Adrenal gland (tissue), 12 donors: ENCODE measurements around the gene KCNK17. TPM values are rescaled to one million over a fixed set of nuclear protein-coding genes. Genes with fewer than 3 reads are reported as not detected.

Experiments
- DNase-seq, 7 donors: peaks; one replicate each; pipeline ENCODE4 v3.0.0-alpha.2; 2019 to 2020
- H3K27ac ChIP-seq, 5 donors: fragments of 200-600 bp; sonication (generic) in 4 of 5; 1 replicate in 3 of 5; 2 replicates in 2 of 5; pipeline versions ENCODE4 v1.5.1 to v1.8.0; 2016 to 2020; ENCODE audit warnings: mild to moderate bottlenecking in 1 of 5
- H3K27me3 ChIP-seq: fragments of 200-600 bp; 2 replicates; pipeline ENCODE4 v1.8.0; 2021
- H3K36me3 ChIP-seq, 2 donors: fragments of 200-600 bp; replicated peaks in 1 of 2; 1 replicate in 1 of 2; 2 replicates in 1 of 2; pipeline versions ENCODE4 v1.5.1 to v1.8.0; 2018 to 2022
- H3K4me1 ChIP-seq, 2 donors: fragments of 200-600 bp; replicated peaks in 1 of 2; 1 replicate in 1 of 2; 2 replicates in 1 of 2; pipeline versions ENCODE4 v1.5.1 to v1.8.0; 2018 to 2021
- H3K4me3 ChIP-seq, 4 donors: fragments of 200-600 bp; sonication (generic) in 3 of 4; one replicate each; pipeline ENCODE4 v1.5.1; 2016 to 2018
- H3K9me3 ChIP-seq, 3 donors: fragments of 200-600 bp; sonication (generic) in 1 of 3; replicated peaks in 1 of 3; 1 replicate in 2 of 3; 2 replicates in 1 of 3; pipeline versions ENCODE4 v1.5.1 to v1.8.0; 2016 to 2021
- POLR2A ChIP-seq, 2 donors: fragments of 450-650 bp; IDR thresholded peaks; one replicate each; pipeline ENCODE4 v1.6.1; 2017; ENCODE audit warnings: antibody characterized with exemption in 2 of 2, mild to moderate bottlenecking in 2 of 2, moderate library complexity in 1 of 2
- whole genome bisulfite sequencing, 4 donors: extraction: QIAGEN DNeasy Blood & Tissue Kit in 2 of 4; methylation state at CpG; one replicate each; pipeline versions ENCODE4 v1.1.5 to v1.1.7; 2013 to 2017; 5-methylcytosine and 5-hydroxymethylcytosine counted together
- intact Hi-C, 2 donors: fragments of 100-400 bp; cut with DNase I; formaldehyde crosslinking; loops; one replicate each; pipeline versions ENCODE4 v1.14.1 to v1.15.0; 2022 to 2023
- polyA plus RNA-seq, 3 donors: library from polyadenylated mRNA; stranded (reverse); fragments of 200-250 nt in 2 of 3; fragments of 350-450 nt in 1 of 3; fragmentation: Illumina TruSeq in 1 of 3; extraction: RNeasy Lipid Tissue Mini Kit (QIAGEN cat#74804) in 1 of 3; gene quantifications; one replicate each; pipeline ENCODE4 v1.2.3, GENCODE V29; 2013 to 2014
- total RNA-seq, 9 donors: library from RNA; depleted of rRNA in 4 of 9; stranded (reverse); fragments of >200 nt in 4 of 9; fragments of 120-200 nt in 1 of 9; fragmentation: NEBNext Ultra II Directional in 1 of 9; extraction: Animal tissue kit (Norgen Biotek cat#: 25700) in 1 of 9; gene quantifications; one replicate each; pipeline versions ENCODE4 v1.1.0 to v1.2.4, GENCODE V29; 2013 to 2023
- TF ChIP-seq, protein P1 (sequence below), 6 experiments: fragments of 450-650 bp in 4 of 6; fragments of 200-600 bp in 2 of 6; sonication (generic) in 1 of 6; IDR thresholded peaks; 1 replicate in 5 of 6; 2 replicates in 1 of 6; pipeline versions ENCODE4 v1.5.1 to v1.8.0; 2016 to 2021; ENCODE audit warnings: antibody characterized with exemption in 6 of 6, mild to moderate bottlenecking in 2 of 6, moderate library complexity in 1 of 6
- donor health status: healthy with polysubstance abuse.
- donor health status: Bipolar disorder and iron deficiency.
- donor health status: DM: yes; HTN: yes; CAD: no.
- donor health status: DM: no; HTN: no; CAD: no.
- donor health status: DM: no; HTN: no; CAD: no.
- donor health status: DM: yes; HTN: yes; CAD: no.

The KCNK17 gene
- total and polyA plus RNA-seq, 12 donors = 0.10 to 0.36 (median 0.14) TPM; not detected in 8

DNA sequence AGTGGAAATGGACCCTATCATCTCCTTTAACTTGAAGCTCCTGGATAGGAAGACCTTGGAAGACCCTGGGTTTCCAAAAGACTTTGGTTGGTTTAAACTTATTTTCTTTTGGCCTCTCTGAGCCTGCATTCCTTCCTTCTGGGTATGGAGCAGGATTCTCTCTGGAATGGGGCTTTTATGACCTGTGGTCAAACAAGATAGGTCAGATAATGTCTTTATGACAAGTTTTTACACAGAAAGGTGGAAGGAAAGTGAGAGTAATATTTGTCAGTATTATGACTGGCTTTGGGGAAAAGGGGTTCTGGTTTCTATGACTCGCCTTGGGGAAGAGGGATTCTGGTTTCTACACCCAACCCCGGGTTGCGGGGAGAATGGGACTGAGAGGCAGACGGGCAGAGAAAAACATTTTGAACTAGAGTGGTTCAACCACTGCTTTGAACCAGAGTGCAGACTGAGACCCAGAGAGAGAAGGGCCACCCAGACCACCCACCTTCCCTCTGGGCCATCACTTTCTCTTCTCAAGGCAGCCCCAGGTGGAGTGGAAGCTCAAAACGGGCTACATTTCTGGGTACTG, 47.4 kb downstream of the KCNK17 start:
- Histone ChIP-seq H3K27ac (no peak overlapping the region), H3K27me3 (peaks cover under 1% of the 10 kb centered on the region), H3K9me3 (no peaks in the 10 kb centered on the region), H3K36me3 (no peaks in the 10 kb centered on the region), H3K4me3 (no peak overlapping the region), H3K4me1 (no peaks in the 10 kb centered on the region)
- no peak for DNase-seq
- intact Hi-C loops = no loop called here
- 74 to 87% (median 82%) methylated on average over 4 to 5 of the region's 5 CpGs for WGBS, 4 donors
- TF ChIP-seq, protein P1, sequence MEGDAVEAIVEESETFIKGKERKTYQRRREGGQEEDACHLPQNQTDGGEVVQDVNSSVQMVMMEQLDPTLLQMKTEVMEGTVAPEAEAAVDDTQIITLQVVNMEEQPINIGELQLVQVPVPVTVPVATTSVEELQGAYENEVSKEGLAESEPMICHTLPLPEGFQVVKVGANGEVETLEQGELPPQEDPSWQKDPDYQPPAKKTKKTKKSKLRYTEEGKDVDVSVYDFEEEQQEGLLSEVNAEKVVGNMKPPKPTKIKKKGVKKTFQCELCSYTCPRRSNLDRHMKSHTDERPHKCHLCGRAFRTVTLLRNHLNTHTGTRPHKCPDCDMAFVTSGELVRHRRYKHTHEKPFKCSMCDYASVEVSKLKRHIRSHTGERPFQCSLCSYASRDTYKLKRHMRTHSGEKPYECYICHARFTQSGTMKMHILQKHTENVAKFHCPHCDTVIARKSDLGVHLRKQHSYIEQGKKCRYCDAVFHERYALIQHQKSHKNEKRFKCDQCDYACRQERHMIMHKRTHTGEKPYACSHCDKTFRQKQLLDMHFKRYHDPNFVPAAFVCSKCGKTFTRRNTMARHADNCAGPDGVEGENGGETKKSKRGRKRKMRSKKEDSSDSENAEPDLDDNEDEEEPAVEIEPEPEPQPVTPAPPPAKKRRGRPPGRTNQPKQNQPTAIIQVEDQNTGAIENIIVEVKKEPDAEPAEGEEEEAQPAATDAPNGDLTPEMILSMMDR (IDR thresholded peaks at IDR 0.05) = no peak

- TF ChIP-seq, protein P1 (IDR thresholded peaks at IDR 0.05) = no peak
- TF ChIP-seq POLR2A (IDR thresholded peaks at IDR 0.05) = no peak
- 84 to 91% (median 89%) methylated on average over 2 of the region's 2 CpGs for WGBS, 4 donors
Measured at GRCh38 chr6:39266375-39266774, 47.8 kb downstream of the KCNK17 start.

DNA sequence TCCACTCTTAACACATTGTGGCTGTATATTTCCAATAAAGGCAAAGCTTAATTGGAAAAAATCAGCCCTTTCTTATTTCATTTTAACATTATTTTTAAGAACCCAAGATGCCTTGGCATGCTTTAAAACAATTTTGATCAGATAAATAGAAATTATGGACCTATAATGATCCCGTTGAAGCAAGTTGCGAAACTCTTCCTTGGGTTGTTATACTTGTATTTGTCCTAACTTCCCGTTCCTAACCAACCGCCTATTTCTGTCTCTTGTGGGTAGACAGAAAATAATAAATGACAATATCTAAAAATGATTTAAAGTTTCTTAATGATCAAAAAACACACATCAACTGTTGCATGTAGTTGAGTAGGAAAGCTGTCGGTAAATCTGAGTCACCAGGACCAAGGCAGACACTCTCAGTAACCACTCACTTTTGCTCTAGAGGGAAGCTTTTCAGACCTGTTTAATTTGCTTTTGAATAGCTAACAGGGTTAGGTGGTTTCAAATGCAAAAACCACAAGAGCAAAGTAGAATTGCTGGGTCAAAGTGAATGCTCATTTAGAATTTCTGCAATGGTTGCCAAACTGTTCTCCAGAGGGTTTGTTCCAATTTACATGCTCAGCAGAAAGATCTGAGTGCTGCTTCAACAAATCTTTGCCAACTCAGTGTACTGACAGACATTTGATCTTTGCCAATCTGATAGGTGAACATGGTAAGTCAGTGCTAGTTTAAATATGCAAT, 50.7 kb downstream of the KCNK17 start:
- no peak overlapping the region for H3K27ac ChIP-seq
- no peak for DNase-seq
- no peaks in the 10 kb centered on the region for H3K4me1 ChIP-seq
- 47 to 55% (median 52%) methylated on average over 5 of the region's 5 CpGs for WGBS, 4 donors
- H3K4me3 ChIP-seq = no peak overlapping the region
- intact Hi-C loops = no loop called here
- no peaks in the 10 kb centered on the region for H3K36me3 ChIP-seq
- no peaks in the 10 kb centered on the region for H3K9me3 ChIP-seq
- TF ChIP-seq, protein P1 (IDR thresholded peaks at IDR 0.05) = no peak
- TF ChIP-seq POLR2A (IDR thresholded peaks at IDR 0.05) = no peak
- peaks cover 5% of the 10 kb centered on the region for H3K27me3 ChIP-seq

More at GRCh38 chr6:39266375-39266774, 47.8 kb downstream of the KCNK17 start:
- intact Hi-C loops = no loop called here
- DNase-seq = no peak
- Histone ChIP-seq H3K4me1 (no peaks in the 10 kb centered on the region), H3K4me3 (no peak overlapping the region), H3K27ac (no peak overlapping the region), H3K27me3 (peaks cover 5% of the 10 kb centered on the region), H3K9me3 (no peaks in the 10 kb centered on the region), H3K36me3 (no peaks in the 10 kb centered on the region)

DNA sequence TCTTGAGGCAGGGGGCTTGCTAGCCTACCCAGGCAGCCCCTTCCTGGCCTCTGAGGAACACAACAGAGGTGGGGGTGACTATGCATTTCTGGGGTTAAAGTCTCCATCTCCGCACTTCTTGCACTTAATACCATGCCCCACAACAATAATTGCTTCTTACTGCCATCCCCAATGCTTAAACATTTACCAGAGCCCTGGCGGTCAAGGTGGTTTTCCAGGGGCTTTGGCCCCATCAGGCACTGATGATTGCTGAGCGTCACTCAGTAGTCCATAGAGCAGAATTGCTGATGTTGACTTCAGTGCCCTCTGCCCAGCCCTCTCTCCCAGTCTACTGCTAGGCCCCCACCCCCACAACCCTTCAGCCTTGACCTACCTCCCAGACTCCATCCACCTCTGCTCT, 52.5 kb downstream of the KCNK17 start:
- Histone ChIP-seq H3K9me3 (no peaks in the 10 kb centered on the region), H3K27me3 (peaks cover 5% of the 10 kb centered on the region), H3K36me3 (no peaks in the 10 kb centered on the region), H3K27ac (no peak overlapping the region), H3K4me3 (no peak overlapping the region), H3K4me1 (no peaks in the 10 kb centered on the region)
- 69 to 100% (median 92%) methylated on average over 2 to 3 of the region's 3 CpGs for WGBS, 4 donors
- intact Hi-C loops = no loop called here
- TF ChIP-seq, protein P1 (IDR thresholded peaks at IDR 0.05) = no peak
- TF ChIP-seq POLR2A (IDR thresholded peaks at IDR 0.05) = no peak
- no peak for DNase-seq
